Measurements from ENCODE around the gene FAM118B.

DNA sequence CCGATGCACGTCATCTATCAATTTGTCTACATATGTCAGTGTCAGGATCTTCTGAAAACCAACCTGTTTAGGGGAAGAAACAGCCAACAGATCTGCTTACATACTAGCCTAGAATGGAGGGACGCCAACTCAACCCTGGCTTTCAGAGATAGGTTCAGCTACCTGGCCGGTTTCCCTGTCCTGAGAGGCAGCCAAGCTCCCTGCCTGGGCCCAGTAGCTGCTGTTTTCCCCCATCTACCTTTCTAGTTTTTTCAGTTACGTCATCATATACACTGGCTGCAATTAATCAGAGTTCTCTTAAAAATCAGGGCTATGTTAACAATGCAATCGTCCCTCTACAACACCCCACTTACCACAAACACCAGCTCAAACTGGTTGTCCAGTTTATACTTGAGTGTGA is 56.1 kb downstream of the FAM118B start:
- TF ChIP-seq POLR2A (IDR thresholded peaks at IDR 0.05; ENCODE audit: extremely low read depth, insufficient read length) (no peak), MYC (IDR thresholded peaks at IDR 0.05; ENCODE audit: low read depth, low read length) (no peak)
- TF ChIP-seq, protein P1, sequence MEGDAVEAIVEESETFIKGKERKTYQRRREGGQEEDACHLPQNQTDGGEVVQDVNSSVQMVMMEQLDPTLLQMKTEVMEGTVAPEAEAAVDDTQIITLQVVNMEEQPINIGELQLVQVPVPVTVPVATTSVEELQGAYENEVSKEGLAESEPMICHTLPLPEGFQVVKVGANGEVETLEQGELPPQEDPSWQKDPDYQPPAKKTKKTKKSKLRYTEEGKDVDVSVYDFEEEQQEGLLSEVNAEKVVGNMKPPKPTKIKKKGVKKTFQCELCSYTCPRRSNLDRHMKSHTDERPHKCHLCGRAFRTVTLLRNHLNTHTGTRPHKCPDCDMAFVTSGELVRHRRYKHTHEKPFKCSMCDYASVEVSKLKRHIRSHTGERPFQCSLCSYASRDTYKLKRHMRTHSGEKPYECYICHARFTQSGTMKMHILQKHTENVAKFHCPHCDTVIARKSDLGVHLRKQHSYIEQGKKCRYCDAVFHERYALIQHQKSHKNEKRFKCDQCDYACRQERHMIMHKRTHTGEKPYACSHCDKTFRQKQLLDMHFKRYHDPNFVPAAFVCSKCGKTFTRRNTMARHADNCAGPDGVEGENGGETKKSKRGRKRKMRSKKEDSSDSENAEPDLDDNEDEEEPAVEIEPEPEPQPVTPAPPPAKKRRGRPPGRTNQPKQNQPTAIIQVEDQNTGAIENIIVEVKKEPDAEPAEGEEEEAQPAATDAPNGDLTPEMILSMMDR (IDR thresholded peaks at IDR 0.05; ENCODE audit: low read depth, low read length) = no peak
- TF ChIP-seq, protein P2, sequence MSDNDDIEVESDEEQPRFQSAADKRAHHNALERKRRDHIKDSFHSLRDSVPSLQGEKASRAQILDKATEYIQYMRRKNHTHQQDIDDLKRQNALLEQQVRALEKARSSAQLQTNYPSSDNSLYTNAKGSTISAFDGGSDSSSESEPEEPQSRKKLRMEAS (IDR thresholded peaks at IDR 0.05; ENCODE audit: low read depth, low read length) = no peak
